ENCODE measurements around the gene PLXNA3. TPM values are rescaled to one million over a fixed set of nuclear protein-coding genes. Genes with fewer than 3 reads are reported as not detected.

The PLXNA3 gene
- total RNA-seq, 1 experiment from 2014 or later: 36.3 TPM

DNA sequence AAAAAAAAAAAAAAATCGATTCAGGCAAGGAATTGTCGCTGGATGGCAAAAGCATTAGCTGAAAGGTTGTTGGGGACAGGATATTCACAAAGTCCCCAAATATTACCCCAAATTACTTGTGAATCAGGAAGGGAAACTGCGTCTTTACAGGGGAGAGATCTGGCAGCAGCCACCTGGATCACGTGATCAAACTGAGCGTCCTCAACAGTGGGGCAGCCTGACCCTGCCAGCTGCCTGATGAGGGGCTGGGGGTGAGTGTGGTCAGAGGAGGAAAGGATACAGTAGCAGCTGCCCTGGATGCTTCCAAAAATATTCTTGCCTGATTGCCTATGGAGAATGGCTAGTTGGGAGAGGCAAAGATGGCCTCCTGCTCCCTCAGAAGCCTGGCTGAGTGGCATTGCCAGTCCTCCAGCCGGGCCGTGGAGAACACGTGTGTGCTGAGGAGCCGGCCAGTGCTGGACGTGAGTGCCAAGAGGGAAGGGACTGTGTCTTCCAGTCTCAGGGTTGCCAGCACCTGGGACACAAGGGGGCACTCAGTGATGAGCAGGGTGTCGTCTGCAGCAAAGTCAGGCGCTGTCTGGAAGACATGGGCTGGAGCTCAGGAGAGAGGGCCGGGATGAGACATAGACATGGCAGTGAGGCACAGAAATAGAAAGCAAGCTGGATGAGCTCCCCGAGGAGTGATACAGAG lies 24.0 kb downstream of the PLXNA3 start:
- Histone ChIP-seq H3K27me3 (ENCODE audit: insufficient read depth, low read length) (no peaks in the 10 kb centered on the region), H2AK5ac (ENCODE audit: insufficient read length, low read length) (no peak overlapping the region), H3K56ac (ENCODE audit: insufficient read length, low read depth, low read length) (no peak overlapping the region), H3K18ac (ENCODE audit: insufficient read length, low read depth, low read length) (no peak overlapping the region), H2BK5ac (ENCODE audit: insufficient read length, low read length) (no peak overlapping the region), H3T11ph (ENCODE audit: low read length) (no peak overlapping the region), H4K91ac (ENCODE audit: insufficient read length, low read depth, low read length) (no peak overlapping the region), H2BK15ac (ENCODE audit: low read depth, low read length) (no peak overlapping the region), H4K8ac (replicated peaks; ENCODE audit: insufficient read length, low read depth, low read length) (no peak overlapping the region), H3K4me1 (ENCODE audit: insufficient read depth, low read length) (no peaks in the 10 kb centered on the region; the same call in 1 of the 2 replicates), H4K20me1 (ENCODE audit: control insufficient read depth, insufficient read depth, insufficient read length) (no peaks in the 10 kb centered on the region), H4K5ac (ENCODE audit: insufficient read length, low read depth, low read length) (no peak overlapping the region), H3K9me3 (ENCODE audit: control insufficient read depth, low read depth, low read length) (peaks cover 37% of the 10 kb centered on the region), H3K4me2 (ENCODE audit: insufficient read depth, insufficient read length, low read length) (no peak overlapping the region), H3K23ac (ENCODE audit: insufficient read length, low read depth, low read length) (no peak overlapping the region), H2BK20ac (ENCODE audit: low read depth, low read length, poor library complexity, severe bottlenecking) (no peak overlapping the region), H3K14ac (ENCODE audit: insufficient read depth, low read length) (no peak overlapping the region), H2AFZ (ENCODE audit: low read length) (no peak overlapping the region), H3K4ac (ENCODE audit: low read depth, low read length) (no peak overlapping the region), H3K27ac (ENCODE audit: insufficient read length, low read depth, low read length) (no peak overlapping the region), H3K9ac (ENCODE audit: extremely low read depth, insufficient read length, low read length) (no peak overlapping the region), H3K23me2 (ENCODE audit: insufficient read length, low read depth, low read length, poor library complexity, severe bottlenecking) (peaks cover 4% of the 10 kb centered on the region), H2BK120ac (ENCODE audit: low read depth, low read length, poor library complexity, severe bottlenecking) (no peak overlapping the region), H3K79me1 (ENCODE audit: insufficient read depth, low read depth, low read length, poor library complexity, severe bottlenecking) (no peaks in the 10 kb centered on the region), H2BK12ac (ENCODE audit: insufficient read length, low read depth, low read length) (no peak overlapping the region), H3K79me2 (ENCODE audit: insufficient read depth, low read length) (no peaks in the 10 kb centered on the region)
- WGBS (ENCODE audit: extremely low coverage, insufficient read length, low lambda C conversion rate): no CpG with 5 or more reads among the region's 14 CpGs
- H3K27me3 Mint-ChIP-seq (ENCODE audit: low read depth): peaks cover 10% of the 10 kb centered on the region
- H3K36me3 Mint-ChIP-seq (ENCODE audit: insufficient read depth in 1 of 3, low read depth in 3 of 3): peaks cover 3 to 15% (median 10%) of the 10 kb centered on the region in 3 experiments; a peak in 6 of 7 replicates
- TF ChIP-seq, protein P1, sequence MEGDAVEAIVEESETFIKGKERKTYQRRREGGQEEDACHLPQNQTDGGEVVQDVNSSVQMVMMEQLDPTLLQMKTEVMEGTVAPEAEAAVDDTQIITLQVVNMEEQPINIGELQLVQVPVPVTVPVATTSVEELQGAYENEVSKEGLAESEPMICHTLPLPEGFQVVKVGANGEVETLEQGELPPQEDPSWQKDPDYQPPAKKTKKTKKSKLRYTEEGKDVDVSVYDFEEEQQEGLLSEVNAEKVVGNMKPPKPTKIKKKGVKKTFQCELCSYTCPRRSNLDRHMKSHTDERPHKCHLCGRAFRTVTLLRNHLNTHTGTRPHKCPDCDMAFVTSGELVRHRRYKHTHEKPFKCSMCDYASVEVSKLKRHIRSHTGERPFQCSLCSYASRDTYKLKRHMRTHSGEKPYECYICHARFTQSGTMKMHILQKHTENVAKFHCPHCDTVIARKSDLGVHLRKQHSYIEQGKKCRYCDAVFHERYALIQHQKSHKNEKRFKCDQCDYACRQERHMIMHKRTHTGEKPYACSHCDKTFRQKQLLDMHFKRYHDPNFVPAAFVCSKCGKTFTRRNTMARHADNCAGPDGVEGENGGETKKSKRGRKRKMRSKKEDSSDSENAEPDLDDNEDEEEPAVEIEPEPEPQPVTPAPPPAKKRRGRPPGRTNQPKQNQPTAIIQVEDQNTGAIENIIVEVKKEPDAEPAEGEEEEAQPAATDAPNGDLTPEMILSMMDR (conservative IDR thresholded peaks at IDR 0.05): no peak
- H3K9me3 Mint-ChIP-seq: peaks cover 67 to 79% of the 10 kb centered on the region in 2 experiments
- DNase-seq: peak; percentile 26
- peaks cover 6 to 15% of the 10 kb centered on the region in 2 experiments for H3K4me1 Mint-ChIP-seq
- H3K27ac Mint-ChIP-seq: peak overlapping the region in 1 of 3 experiments; percentile 46; a peak in 1 of 7 replicates
- no peak overlapping the region for H3K4me3 Mint-ChIP-seq
